Gastroesophageal sphincter (tissue), 3 donors: ENCODE measurements around the gene IGF2R.

ENCODE experiments used
- POLR2A ChIP-seq, 2 donors: fragments of 450-650 bp; IDR thresholded peaks; one replicate each; pipeline ENCODE4 v1.6.1; 2017; ENCODE audit warnings: antibody characterized with exemption in 2 of 2, mild to moderate bottlenecking in 2 of 2, moderate library complexity in 1 of 2
- POLR2AphosphoS5 ChIP-seq: sonication (generic); formaldehyde crosslinking; IDR thresholded peaks from one replicate; pipeline ENCODE4 v1.6.1; 2017; ENCODE audit warnings: antibody characterized with exemption
- TF ChIP-seq, protein P1 (sequence below), 4 experiments: fragments of 200-600 bp in 2 of 4; fragments of 450-650 bp in 2 of 4; sonication (generic) in 1 of 4; IDR thresholded peaks; one replicate each; pipeline ENCODE4 v1.5.1; 2017 to 2019; ENCODE audit warnings: antibody characterized with exemption in 4 of 4, mild to moderate bottlenecking in 2 of 4, moderate library complexity in 2 of 4

DNA sequence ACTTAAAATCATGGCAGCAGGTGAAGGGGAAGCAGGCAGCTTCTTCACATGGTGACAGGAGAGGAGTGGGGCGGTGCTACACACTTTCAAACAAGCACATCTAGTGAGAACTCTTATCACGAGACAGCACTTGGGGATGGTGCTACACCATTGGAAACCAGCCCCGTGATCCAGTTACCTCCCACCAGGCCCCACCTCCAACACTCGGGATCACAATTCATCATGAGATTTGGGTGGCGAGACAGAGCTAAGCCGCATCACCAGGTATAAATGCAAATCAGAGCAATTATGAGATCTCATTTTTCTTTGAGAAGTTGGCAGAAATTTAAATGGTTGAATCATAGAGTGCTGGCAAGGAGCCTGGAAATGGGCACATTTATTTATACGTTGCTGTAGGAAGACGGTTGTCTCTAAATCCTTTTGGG lies 31.4 kb downstream of the IGF2R start:
- no peak for TF ChIP-seq POLR2AphosphoS5
- TF ChIP-seq POLR2A (IDR thresholded peaks at IDR 0.05) = no peak
- TF ChIP-seq, protein P1, sequence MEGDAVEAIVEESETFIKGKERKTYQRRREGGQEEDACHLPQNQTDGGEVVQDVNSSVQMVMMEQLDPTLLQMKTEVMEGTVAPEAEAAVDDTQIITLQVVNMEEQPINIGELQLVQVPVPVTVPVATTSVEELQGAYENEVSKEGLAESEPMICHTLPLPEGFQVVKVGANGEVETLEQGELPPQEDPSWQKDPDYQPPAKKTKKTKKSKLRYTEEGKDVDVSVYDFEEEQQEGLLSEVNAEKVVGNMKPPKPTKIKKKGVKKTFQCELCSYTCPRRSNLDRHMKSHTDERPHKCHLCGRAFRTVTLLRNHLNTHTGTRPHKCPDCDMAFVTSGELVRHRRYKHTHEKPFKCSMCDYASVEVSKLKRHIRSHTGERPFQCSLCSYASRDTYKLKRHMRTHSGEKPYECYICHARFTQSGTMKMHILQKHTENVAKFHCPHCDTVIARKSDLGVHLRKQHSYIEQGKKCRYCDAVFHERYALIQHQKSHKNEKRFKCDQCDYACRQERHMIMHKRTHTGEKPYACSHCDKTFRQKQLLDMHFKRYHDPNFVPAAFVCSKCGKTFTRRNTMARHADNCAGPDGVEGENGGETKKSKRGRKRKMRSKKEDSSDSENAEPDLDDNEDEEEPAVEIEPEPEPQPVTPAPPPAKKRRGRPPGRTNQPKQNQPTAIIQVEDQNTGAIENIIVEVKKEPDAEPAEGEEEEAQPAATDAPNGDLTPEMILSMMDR (IDR thresholded peaks at IDR 0.05) = no peak
